Progenitor cell of endocrine pancreas (in vitro differentiated cells): ENCODE data around the gene PIGR. TPM values are rescaled to one million over a fixed set of nuclear protein-coding genes. Genes with fewer than 3 reads are reported as not detected.

Experiments used
- DNase-seq: peaks from one replicate; pipeline ENCODE4 v3.0.0; 2021; ENCODE audit warnings: low spot score; ENCODE audit not compliant: unreplicated experiment
- H3K27ac Mint-ChIP-seq: 2 replicates; pipeline ENCODE4 v1.8.0; 2021; ENCODE audit warnings: mild to moderate bottlenecking, moderate library complexity, mixed read lengths
- H3K27me3 Mint-ChIP-seq: 2 replicates; pipeline ENCODE4 v1.8.0; 2021; ENCODE audit warnings: mixed read lengths
- H3K36me3 Mint-ChIP-seq: 2 replicates; pipeline ENCODE4 v1.8.0; 2022; ENCODE audit warnings: mixed read lengths; ENCODE audit not compliant: insufficient read depth
- H3K4me1 Mint-ChIP-seq: 2 replicates; pipeline ENCODE4 v1.8.0; 2021; ENCODE audit warnings: low read depth, mixed read lengths
- H3K4me3 Mint-ChIP-seq: 2 replicates; pipeline ENCODE4 v1.8.0; 2021; ENCODE audit warnings: low read depth, mild to moderate bottlenecking, moderate library complexity, mixed read lengths
- H3K9me3 Mint-ChIP-seq: 2 replicates; pipeline ENCODE4 v1.8.0; 2021; ENCODE audit warnings: low read depth, mixed read lengths
- CTCF ChIP-seq: fragments of 200-600 bp; sonication (generic); IDR thresholded peaks from one replicate; pipeline ENCODE4 v1.5.0; 2021; ENCODE audit warnings: antibody characterized with exemption, mild to moderate bottlenecking; ENCODE audit not compliant: unreplicated experiment
- total RNA-seq: library from RNA; stranded (reverse); gene quantifications from 2 replicates; pipeline ENCODE4 v1.2.1, GENCODE V29; 2021

The PIGR gene
- total RNA-seq, 1 donor from 2014 or later = not detected

GRCh38 chr1:206961668-206962067 is 15.4 kb upstream of the PIGR start:
- Mint-ChIP-seq H3K27me3 (peaks cover 2% of the 10 kb centered on the region), H3K36me3 (no peaks in the 10 kb centered on the region), H3K4me1 (no peaks in the 10 kb centered on the region), H3K27ac (no peak overlapping the region), H3K9me3 (no peaks in the 10 kb centered on the region), H3K4me3 (no peak overlapping the region)
- no peak for DNase-seq
- TF ChIP-seq CTCF = no peak

GRCh38 chr1:206960676-206961386 is 14.6 kb upstream of the PIGR start:
- H3K4me3 Mint-ChIP-seq = no peak overlapping the region
- H3K27me3 Mint-ChIP-seq = peaks cover 2% of the 10 kb centered on the region
- no peak overlapping the region for H3K27ac Mint-ChIP-seq
- TF ChIP-seq CTCF = no peak
- H3K36me3 Mint-ChIP-seq = no peaks in the 10 kb centered on the region
- DNase-seq = no peak
- no peaks in the 10 kb centered on the region for H3K9me3 Mint-ChIP-seq
- peaks cover 2% of the 10 kb centered on the region for H3K4me1 Mint-ChIP-seq

- Mint-ChIP-seq H3K4me1 (peaks cover 26% of the 10 kb centered on the region), H3K36me3 (no peaks in the 10 kb centered on the region), H3K4me3 (no peak overlapping the region), H3K9me3 (no peaks in the 10 kb centered on the region), H3K27ac (no peak overlapping the region), H3K27me3 (peaks cover 2% of the 10 kb centered on the region)
- no peak for DNase-seq
- no peak for TF ChIP-seq CTCF
Observed at GRCh38 chr1:206958144-206958543, 11.9 kb upstream of the PIGR start.

- no peak for DNase-seq
- no peak for TF ChIP-seq CTCF
- no peaks in the 10 kb centered on the region for H3K36me3 Mint-ChIP-seq
- H3K27ac Mint-ChIP-seq = no peak overlapping the region
- H3K4me1 Mint-ChIP-seq = peaks cover 26% of the 10 kb centered on the region
- H3K4me3 Mint-ChIP-seq = no peak overlapping the region
- no peaks in the 10 kb centered on the region for H3K9me3 Mint-ChIP-seq
- H3K27me3 Mint-ChIP-seq = peaks cover 2% of the 10 kb centered on the region
Observed at GRCh38 chr1:206957639-206958038, 11.4 kb upstream of the PIGR start.

GRCh38 chr1:206955476-206956451 is 9.5 kb upstream of the PIGR start:
- Mint-ChIP-seq H3K27me3 (no peaks in the 10 kb centered on the region), H3K9me3 (no peaks in the 10 kb centered on the region), H3K4me1 (peaks cover 44% of the 10 kb centered on the region), H3K4me3 (no peak overlapping the region), H3K27ac (no peak overlapping the region), H3K36me3 (no peaks in the 10 kb centered on the region)
- TF ChIP-seq CTCF = no peak
- DNase-seq = no peak
